HG02852 (cell line): Measurements from ENCODE around the gene TMPRSS3.

ENCODE experiments used
- ATAC-seq: cut with Tn5 transposase; IDR thresholded peaks from one replicate; pipeline ENCODE4 v1.9.1; 2021; ENCODE audit warnings: mild to moderate bottlenecking, moderate library complexity; ENCODE audit not compliant: unreplicated experiment

The TMPRSS3 gene

DNA sequence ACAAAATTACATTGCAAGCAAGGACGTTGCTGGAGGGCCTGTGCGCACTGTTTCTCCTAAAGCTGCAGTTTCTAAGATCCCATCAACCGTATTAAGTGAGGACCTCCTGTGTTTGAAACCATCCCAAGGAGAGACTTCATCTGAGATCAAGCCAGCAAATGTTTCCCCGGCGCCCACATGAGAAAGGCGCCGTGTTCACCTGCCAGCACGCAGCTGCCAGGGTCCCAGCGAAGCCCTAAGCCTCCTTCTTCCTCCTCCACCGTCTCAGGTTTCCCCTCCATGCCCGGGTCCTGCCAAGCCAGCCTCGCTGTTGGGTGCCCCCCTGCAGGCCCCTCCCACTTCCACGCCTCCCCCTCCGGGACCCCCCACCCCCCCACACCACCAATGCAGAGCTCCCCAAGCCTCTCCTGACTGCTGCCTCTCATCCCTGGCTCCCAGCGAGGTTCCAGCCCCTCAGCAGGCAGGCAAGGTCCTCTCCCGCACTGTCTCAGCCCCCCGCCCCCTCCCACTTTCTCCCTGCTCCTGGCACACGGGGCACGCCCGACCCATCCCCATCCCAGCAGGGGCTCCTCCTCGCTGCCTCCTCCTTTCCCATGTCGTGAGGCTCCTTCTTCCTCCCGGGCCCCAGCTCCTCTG, 20.9 kb downstream of the TMPRSS3 start:
- ATAC-seq = no peak

DNA sequence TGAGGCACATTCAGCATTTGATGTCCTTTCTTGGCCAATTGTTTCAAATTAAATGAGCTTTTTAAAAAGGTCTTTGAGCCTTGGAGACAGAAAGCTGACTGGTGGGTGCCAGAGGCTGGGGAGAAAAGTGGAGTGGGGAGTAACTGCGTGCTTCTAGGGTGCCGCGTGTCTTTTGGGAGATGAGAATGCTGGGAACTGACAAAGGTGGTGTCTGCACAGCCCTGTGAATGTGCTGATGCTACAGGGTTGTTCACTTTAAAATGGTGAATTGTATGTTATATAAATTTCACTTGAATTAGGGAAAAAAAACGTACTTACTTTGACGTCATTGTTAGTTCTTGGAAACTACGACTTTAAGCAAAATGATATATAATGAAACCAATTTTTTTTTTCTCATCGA, 21.4 kb downstream of the TMPRSS3 start:
- no peak for ATAC-seq

DNA sequence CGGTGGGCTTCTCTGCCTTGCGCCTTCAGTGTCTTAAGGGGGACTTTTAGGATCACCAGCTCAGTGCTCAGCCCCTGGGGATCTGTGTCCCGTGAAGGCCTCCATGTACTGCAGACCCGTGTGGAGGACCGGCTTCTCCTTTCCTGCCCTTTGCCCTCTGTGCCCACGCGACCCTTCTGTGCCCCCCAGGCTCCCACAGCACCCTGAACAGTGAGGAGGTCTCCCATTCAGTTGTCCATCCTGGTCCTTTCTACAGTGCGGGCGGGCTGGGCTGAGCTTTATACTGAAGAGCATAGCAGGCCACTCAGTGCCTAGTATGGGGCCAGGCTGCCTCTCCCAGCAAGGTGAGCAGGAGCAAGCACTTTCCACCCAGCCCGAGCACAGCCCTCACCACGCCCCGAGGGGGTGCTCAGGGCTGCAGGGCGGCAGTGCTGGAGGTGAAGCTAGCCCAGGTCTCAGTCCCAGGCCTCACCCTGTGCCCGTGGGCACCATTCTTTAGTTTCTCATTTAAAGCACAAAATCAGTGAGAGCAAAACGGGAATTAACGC, 21.9 kb downstream of the TMPRSS3 start:
- ATAC-seq = no peak

DNA sequence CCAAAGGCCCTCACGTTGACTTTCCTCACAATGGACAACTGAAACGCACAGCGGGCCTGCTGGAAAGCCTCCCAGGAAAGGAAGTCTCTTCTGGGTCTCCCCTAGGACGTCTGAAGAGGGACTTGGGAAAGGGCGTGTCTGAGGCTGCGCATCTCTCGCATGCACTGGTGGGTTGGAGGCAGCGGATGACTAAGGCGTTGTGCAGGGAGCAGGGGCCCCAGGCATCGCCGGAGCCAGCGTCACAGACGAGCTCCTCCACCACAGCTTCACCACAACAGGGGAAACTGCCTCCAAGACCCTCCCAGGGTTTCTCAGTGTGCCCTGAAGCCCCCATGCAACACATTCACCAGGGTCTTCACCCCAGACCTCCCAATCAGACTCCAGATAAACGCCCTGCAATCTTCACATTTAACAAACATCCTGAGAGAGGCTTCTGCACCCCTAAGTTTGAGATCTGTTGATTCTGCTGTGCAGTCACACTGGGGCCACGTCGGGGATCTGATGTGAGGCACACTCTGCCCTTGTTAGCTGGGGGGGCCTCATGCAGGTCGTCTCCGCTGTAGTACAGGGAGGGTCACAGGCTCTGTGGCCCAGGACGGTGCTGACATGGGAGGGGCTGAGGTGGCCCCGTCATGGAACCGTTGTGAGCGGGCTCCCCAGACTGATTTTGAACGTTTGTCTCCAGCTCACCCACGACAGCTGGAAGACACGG, 22.5 kb downstream of the TMPRSS3 start:
- ATAC-seq = no peak

DNA sequence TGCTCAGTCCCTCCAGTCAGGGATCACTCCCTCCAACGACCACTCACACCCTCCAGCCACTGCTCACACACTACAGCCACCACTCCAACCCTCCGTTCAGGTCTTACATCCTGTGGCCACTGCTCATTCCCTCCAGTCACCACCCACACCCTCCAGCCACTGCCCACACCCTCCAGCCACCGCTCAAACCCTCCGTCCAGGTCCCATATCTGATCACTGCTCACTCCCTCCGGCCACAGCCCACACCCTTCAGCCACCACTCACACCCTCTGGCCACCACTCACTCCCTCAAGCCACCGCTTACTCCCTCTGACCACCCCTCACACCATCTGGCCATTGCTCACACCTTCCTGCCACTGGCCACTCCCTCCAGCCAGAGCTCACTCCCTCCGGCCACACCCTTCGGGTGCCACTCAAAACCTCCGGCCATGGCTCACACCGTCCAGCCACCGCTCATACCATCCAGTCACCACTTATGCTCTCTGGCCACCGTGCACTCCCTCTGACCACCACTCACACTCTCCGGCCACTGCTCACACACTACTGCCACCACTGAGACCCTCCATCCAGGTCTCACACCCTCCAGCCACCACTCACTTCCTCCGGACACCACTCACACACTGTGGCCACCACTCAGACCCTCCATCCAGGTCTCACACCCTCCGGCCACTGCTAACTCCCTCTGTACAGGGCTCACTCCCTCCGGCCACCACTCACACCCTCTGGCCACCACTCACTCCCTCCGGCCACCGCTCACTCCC, 24.8 kb downstream of the TMPRSS3 start:
- ATAC-seq = no peak

DNA sequence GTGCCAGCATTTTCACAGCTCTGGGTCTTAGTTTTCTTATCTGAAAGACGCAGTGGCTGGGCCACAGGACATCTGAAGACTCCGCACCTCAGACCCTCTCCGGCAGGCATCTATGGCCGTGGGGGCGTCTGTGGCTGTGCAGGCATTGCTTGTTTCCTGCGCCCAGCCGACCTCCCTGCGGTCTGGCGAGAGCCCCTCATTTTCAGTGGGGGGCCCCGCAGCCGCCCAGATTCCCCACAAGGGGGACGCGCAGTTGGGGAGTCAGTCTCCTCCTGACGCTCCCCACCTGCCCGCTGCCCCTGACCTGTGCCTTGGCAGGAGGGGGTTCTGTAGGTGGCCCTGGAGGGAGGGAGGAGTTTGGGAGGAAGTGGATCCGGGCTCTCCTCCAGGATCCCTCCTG, 26.0 kb downstream of the TMPRSS3 start:
- no peak for ATAC-seq

DNA sequence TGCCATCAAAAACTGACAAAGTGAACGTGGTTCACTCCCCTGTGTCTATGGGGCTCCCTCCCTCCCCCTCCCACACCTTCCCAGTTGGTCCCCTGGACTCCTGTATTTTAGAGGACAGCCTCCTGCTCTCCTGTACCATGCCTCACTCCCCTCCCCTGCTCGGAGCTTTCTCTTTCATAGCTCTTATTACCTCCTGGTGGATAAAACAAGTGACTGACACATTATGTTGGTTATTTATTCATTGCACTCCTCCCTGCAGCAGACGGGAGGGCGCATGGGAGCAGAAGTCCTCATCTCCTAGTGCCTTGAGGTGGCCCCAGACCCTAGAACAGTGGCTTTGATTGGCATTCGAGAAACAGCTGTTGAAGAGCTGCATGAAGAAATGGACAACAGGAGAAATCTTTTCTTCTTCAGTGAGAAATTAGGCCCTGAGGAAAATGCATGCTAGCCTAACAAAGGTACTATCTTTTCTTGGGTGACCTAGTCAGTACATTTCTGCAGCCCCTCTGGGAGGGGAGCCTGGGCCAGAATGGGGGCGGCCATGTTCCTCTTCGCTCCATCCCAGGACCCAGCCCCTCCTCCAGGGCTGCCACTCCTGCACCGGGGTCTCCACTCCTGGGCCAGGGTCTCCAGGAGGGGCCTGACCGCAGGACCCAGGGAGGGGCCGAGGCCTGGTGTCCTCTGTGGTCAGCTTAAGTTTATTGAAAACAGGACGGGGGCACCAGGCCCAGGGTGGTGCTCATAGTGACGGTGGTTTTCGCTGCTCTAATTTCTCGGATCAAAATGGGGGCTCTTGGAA, 28.3 kb downstream of the TMPRSS3 start:
- ATAC-seq = no peak

DNA sequence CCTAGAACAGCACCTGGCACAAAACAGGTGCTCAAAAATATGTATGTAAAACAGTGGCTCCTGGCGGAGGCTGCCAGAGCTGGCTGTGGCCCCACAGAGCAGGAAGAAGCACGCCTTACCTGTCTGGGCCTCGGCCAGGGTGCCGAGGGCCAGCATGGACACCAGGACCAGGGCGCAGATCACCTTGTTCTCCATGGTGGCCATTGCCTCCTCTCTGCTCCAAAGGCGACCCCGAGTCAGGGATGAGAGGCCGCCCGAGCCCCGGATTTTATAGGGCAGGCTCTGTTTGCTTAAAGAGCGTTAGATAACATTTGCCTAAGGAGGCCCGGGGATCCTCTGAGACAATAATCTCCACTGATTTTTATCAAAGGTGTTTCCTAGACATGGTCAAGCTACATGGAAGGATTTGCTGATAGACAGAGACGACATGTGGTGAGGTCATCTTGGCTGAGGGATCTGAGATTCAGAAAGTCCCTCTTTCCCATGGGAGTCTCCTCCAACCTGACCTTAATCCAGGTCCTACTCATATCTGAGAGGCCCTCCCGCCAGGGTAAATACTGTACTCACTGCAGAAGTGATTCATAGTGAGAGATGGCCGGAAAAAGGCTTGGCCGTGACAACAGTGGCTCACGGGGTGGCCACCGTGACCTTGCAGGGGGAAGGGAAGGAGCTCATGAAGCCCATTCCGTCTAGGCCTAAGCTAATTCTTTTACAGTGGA, 29.4 kb downstream of the TMPRSS3 start, which contains the start of gene TFF1:
TFF1 (minus strand) TSS at position 244 of the 719 bp plus-strand sequence; CDS start at position 204, 40 bp downstream.
- no peak for ATAC-seq

DNA sequence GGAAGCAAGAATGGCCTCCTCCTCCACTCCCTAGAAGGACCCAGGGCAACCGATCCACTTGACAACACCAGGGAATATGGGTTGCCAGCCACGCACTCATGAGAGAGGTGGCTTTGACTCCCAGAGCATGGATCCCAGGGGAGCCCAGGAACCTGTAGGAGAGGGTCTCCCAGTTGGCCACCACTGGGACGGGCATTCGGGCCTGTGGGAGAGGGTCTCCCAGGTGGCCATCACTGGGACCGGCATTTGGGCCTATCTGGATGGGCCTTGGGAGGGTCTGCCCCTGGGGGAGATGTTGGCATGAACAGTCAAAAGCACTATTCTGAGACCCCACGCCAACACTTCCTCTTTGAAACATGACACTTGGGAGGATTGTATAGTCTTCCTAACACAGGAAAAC, 30.1 kb downstream of the TMPRSS3 start:
- ATAC-seq = no peak

DNA sequence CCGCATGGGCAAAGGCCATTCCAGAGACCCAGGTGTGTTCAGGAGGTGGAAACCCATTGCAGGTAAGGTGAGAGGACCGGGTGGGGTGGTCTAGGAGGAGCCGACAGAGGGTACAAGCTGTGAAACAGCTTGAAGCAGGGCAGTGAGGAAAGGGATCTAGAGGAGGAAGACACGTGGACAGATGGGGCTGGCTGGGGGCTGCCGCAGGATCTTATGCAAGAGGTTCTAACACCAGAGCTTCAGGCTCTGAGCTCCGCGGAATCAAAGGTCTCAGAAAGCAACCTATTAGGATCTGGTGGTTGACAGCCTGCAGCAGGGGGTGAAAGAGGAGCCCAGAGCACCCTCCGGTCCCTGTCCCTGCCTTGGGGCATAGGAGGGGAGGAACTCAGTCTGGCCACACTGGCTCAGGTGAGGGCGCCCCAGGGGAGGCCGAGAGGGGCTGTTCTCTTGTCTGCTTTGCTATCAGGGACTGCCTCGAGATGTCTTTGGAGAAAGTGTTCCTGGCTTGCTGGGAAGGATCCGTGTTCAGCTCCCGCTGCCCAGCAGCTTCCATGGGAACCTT, 31.5 kb downstream of the TMPRSS3 start:
- no peak for ATAC-seq

DNA sequence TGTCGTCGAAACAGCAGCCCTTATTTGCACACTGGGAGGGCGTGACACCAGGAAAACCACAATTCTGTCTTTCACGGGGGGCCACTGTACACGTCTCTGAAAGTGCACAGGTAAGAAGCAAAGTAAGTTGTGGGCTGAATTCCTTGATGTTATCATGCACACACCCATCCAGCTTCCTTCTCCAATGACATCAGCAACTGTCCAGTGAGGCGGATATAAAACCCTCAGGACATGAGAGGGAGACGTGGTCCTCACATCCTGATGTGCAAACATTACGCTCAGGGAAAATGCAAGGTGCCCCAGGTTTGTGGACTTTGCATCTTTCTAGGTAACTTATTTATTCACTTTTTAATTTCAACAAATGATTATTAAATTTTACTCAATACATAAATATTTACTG, 32.5 kb downstream of the TMPRSS3 start:
- ATAC-seq = no peak

DNA sequence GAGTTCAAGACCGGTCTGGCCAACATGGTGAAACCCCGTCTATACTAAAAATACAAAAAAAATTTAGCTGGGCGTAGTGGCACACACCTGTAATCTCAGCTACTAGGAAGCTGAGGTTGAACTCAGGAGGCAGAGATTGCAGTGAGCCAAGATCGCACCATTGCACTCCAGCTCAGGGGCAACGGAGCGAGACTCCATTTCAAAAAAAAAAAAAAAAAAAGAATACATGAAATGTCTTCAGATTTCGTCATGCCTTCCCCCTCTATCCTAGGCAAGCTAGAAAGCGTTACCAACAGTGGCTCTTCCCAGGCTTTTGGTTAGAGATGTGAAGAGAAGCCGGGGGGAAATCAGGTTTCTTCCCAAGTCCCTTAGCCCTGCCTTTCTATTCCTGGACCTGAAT, 33.2 kb downstream of the TMPRSS3 start:
- no peak for ATAC-seq

DNA sequence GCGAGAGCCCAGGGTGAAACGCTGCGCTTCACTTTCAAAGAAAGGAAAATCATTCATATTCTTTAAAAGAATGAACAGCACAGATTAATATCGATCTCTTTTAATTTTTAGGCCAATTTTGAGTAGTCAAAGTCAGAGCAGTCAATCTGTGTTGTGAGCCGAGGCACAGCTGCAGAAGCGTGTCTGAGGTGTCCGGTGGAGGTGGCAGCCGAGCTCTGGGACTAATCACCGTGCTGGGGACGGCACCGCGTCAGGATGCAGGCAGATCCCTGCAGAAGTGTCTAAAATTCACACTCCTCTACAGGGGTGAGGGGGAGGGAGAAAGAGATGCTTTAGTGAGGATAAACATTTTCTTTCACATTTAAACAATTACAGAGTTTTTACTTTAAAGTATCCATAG, 33.7 kb downstream of the TMPRSS3 start:
- no peak for ATAC-seq

DNA sequence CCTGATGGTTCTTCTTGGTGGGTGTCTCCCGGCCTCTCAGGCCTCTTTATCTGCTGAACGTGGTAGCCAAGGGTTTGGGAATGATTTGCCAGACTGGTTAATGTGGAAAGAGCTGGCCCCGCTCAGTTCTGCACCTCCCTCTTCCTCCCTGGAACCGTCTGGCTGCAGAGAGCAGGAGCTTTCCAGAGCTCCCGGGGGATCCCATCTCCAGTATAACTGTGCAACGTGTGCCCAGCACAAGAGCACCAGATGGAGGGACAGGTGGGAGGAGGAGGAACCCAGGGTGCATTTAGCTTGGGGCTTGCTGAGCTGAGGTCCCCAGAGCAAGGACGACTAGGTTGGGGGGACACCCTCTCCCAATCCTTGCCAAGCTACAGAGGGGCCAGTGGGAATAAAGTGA, 34.6 kb downstream of the TMPRSS3 start:
- ATAC-seq = no peak

DNA sequence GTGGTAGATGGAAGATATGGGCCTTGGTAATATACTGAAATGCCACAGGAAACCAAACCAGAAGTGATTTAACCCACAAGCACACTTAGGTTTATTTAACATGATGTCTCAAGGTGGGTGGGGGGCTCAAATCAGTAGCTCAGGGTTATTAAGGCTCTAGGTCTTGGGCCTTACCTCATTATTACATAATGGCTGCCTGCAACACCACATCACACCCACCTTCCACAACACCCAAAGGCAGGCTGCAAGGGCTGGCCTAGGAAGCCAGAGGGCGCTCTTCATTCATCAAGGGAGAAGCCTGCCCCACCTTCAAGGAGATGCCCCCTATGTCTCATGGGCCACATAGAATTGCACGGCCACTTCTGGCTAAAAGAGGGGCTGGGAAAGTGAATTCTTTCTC, 35.5 kb downstream of the TMPRSS3 start:
- no peak for ATAC-seq

DNA sequence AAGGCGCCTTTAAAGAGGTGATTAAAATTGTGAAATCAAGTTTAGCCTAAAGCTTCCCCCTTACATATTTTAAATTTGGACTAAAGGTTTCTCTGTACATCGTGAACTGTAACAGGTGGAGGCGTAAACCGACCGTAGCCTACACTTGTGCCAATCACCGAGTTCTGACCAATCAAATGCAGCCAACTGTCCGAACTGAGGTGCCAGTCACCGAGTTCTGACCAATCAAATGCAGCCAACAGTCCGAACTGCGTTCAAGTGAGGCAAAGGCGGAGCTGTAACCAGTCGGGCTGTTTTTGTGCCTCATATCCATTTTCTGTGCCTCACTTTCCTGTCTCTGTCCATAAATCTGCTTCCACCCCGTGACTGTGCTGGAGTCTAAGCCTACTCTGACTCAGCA, 36.9 kb downstream of the TMPRSS3 start:
- ATAC-seq = no peak

DNA sequence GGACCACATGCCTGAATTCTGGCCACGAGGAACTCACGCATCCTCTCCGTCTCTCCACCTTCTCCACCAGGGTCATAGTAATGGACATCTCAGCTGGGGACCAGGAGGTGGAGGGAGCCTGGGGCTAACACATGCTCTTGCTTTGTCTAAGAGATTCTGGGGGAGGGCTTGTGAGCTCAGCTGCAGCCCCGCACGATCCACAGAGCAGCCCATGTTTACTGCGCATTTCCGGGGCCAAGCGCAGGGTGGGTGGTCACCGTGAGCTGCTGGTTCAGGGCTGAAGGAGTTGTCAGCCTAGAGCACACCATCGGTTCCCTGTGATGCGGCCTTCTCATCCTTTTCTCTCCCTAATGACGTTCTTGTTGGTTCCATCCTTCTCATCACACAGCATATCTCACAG, 37.6 kb downstream of the TMPRSS3 start:
- no peak for ATAC-seq

DNA sequence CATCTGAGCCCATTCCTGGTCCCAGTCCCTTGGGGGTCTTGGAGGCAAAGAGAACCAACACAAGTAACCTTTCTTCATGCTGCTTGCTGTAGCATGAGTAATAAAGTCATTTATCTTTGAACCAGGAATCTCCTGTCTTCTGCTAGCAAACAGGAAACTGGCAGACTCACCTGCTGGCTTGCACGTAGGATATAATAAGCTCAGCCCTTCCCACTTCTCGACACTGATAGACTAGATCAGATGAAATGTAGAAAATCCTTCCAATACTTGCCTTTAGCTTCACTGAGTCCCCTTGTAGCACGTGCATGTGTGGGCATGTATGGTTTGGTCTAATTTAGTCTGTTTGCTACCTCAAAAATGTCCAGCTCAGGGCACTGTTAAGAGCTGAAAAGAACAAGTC, 38.5 kb downstream of the TMPRSS3 start:
- no peak for ATAC-seq

DNA sequence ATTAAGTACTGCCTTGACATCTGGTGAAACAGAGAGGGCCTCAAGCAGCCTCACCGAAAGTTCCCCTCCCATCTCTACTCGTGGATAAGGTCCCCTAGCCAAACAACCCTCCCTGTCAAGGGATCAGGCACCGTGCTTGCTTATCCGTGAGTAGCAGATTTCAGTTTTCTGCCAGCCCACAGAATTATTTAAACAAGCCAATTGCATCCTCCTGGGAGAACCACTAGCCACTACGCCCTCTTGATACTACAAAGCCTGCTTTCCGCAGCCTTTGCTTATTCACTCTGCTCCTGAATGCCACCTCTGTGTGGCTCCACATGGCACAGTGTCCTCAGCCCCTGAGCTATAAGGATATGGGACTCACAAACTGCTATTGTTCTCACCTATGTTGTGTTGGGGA, 39.2 kb downstream of the TMPRSS3 start:
- no peak for ATAC-seq

DNA sequence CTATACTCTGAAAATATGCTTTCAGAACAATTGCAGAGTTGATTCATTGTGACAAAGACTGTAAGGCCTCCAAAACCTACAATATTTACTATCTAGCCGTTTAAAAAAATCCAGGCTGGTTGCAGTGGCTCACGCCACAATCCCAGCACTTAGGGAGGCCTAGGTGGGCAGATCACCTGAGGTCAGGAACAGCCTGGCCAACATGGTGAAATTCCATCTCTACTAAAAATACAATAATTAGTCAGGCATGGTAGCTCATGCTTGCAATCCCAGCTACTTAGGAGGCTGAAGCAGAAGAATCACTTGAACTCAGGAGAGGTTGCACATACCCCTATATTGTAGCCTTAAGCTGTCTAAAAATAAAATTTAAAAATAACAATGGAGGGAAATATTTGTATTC, 39.8 kb downstream of the TMPRSS3 start:
- no peak for ATAC-seq
